Neuronal stem cell (in vitro differentiated cells): ENCODE results near the gene BBS7.

Experiments used
- DNase-seq: peaks from one replicate; pipeline ENCODE4 v3.0.0-alpha.2; 2013; ENCODE audit warnings: low spot score
- H2AFZ ChIP-seq: one replicate; pipeline ENCODE4 v1.6.1; 2013; ENCODE audit warnings: mild to moderate bottlenecking, low read length, inconsistent platforms
- H2AK5ac ChIP-seq: 2 replicates; pipeline ENCODE4 v1.6.1; 2013; ENCODE audit warnings: low read depth, mild to moderate bottlenecking, inconsistent platforms, low read length, moderate library complexity, mixed read lengths
- H2BK120ac ChIP-seq: 2 replicates; pipeline ENCODE4 v1.6.1; 2013; ENCODE audit warnings: low read depth, mild to moderate bottlenecking, inconsistent platforms, low read length, moderate library complexity, mixed read lengths
- H2BK12ac ChIP-seq: one replicate; pipeline ENCODE4 v1.6.1; 2013; ENCODE audit warnings: low read length, inconsistent platforms
- H2BK15ac ChIP-seq: 2 replicates; pipeline ENCODE4 v1.6.1; 2013; ENCODE audit warnings: mild to moderate bottlenecking, low read length, inconsistent platforms, mixed read lengths
- H2BK5ac ChIP-seq: one replicate; pipeline ENCODE4 v1.6.1; 2013; ENCODE audit warnings: inconsistent platforms, mild to moderate bottlenecking, low read length, moderate library complexity
- H3K14ac ChIP-seq: one replicate; pipeline ENCODE4 v1.6.1; 2013; ENCODE audit warnings: low read length, inconsistent platforms
- H3K18ac ChIP-seq: 2 replicates; pipeline ENCODE4 v1.6.1; 2013; ENCODE audit warnings: low read length, inconsistent platforms
- H3K23ac ChIP-seq: 2 replicates; pipeline ENCODE4 v1.6.1; 2013; ENCODE audit warnings: low read depth, mild to moderate bottlenecking, mixed read lengths, low read length, inconsistent platforms; ENCODE audit not compliant: poor library complexity
- H3K27ac ChIP-seq: replicated peaks from 3 replicates; pipeline ENCODE4 v1.5.1; 2013; ENCODE audit warnings: low read length, inconsistent platforms
- H3K27me3 ChIP-seq, 3 experiments: 2 replicates each; pipeline ENCODE4 v1.6.1; 2013; ENCODE audit warnings: low read length in 3 of 3, mild to moderate bottlenecking in 2 of 3, inconsistent platforms in 1 of 3, low read depth in 1 of 3, mixed read lengths in 1 of 3, moderate library complexity in 1 of 3; ENCODE audit not compliant: control insufficient read depth in 3 of 3, insufficient read depth in 3 of 3
- H3K36me3 ChIP-seq, 2 donors: replicated peaks in 1 of 2; 2 replicates each; pipeline ENCODE4 v1.6.1; 2013; ENCODE audit warnings: low read length in 2 of 2; ENCODE audit not compliant: control insufficient read depth in 2 of 2, insufficient read depth in 2 of 2
- H3K4ac ChIP-seq: 2 replicates; pipeline ENCODE4 v1.6.1; 2013; ENCODE audit warnings: inconsistent platforms, mild to moderate bottlenecking, low read length, moderate library complexity
- H3K4me1 ChIP-seq, 2 donors: 1 replicate in 1 of 2; 2 replicates in 1 of 2; pipeline ENCODE4 v1.6.1; 2013; ENCODE audit warnings: low read length in 2 of 2, low read depth in 1 of 2; ENCODE audit not compliant: control insufficient read depth in 2 of 2, insufficient read depth in 1 of 2
- H3K4me2 ChIP-seq: one replicate; pipeline ENCODE4 v1.6.1; 2013; ENCODE audit warnings: mild to moderate bottlenecking, low read length, inconsistent platforms; ENCODE audit not compliant: insufficient read depth, poor library complexity, severe bottlenecking
- H3K4me3 ChIP-seq, 2 donors: 2 replicates each; pipeline ENCODE4 v1.5.1; 2013; ENCODE audit warnings: low read length in 2 of 2, mild to moderate bottlenecking in 2 of 2, inconsistent platforms in 1 of 2, moderate library complexity in 1 of 2
- H3K79me1 ChIP-seq: one replicate; pipeline ENCODE4 v1.6.1; 2013; ENCODE audit warnings: low read depth, mild to moderate bottlenecking, inconsistent platforms, low read length, moderate library complexity
- H3K9ac ChIP-seq: one replicate; pipeline ENCODE4 v1.6.1; 2013; ENCODE audit warnings: mild to moderate bottlenecking, low read depth, low read length, inconsistent platforms; ENCODE audit not compliant: poor library complexity
- H3K9me3 ChIP-seq, 2 donors: replicated peaks in 1 of 2; 2 replicates each; pipeline versions ENCODE3 to v1.6.1; 2013; ENCODE audit warnings: low read length in 2 of 2, mild to moderate bottlenecking in 2 of 2, inconsistent platforms in 1 of 2, low read depth in 1 of 2, mixed read lengths in 1 of 2, moderate library complexity in 1 of 2; ENCODE audit not compliant: control insufficient read depth in 2 of 2, insufficient read depth in 1 of 2
- H4K8ac ChIP-seq: one replicate; pipeline ENCODE4 v1.6.1; 2013; ENCODE audit warnings: low read depth, mild to moderate bottlenecking, inconsistent platforms, low read length, moderate library complexity
- H4K91ac ChIP-seq: one replicate; pipeline ENCODE4 v1.6.1; 2013; ENCODE audit warnings: low read length, low read depth, mild to moderate bottlenecking, inconsistent platforms; ENCODE audit not compliant: poor library complexity
- WGBS, 2 donors: extraction: QIAGEN DNeasy Blood & Tissue Kit; methylation state at CpG; one replicate each; pipeline ENCODE4 v1.1.7; 2013; ENCODE audit warnings: missing lambda C conversion rate in 2 of 2, mixed read lengths in 1 of 2; ENCODE audit not compliant: insufficient read length in 2 of 2, insufficient replicate concordance in 1 of 2; ENCODE audit errors: extremely low coverage in 2 of 2; 5-methylcytosine and 5-hydroxymethylcytosine counted together

BBS7 gene

GRCh38 chr4:121860121-121860520, 10.2 kb downstream of the BBS7 start:
- no peak overlapping the region for H2BK12ac ChIP-seq
- no peak overlapping the region for H2AK5ac ChIP-seq
- peaks cover 0 to 73% of the 10 kb centered on the region in 2 donors for H3K36me3 ChIP-seq

GRCh38 chr4:121851354-121851753, 18.9 kb downstream of the BBS7 start:
- H3K23ac ChIP-seq = no peak overlapping the region
- no peak overlapping the region for H3K14ac ChIP-seq
- H3K36me3 ChIP-seq = peaks cover 2 to 64% of the 10 kb centered on the region in 2 donors
- no peak overlapping the region for H2AFZ ChIP-seq
- no peaks in the 10 kb centered on the region for H3K4me1 ChIP-seq
- H3K4me2 ChIP-seq = no peak overlapping the region
- H3K4me3 ChIP-seq = no peak overlapping the region
- no peak overlapping the region for H2BK15ac ChIP-seq
- no peak overlapping the region for H2BK5ac ChIP-seq
- no peak overlapping the region for H3K27ac ChIP-seq
- H2BK120ac ChIP-seq = no peak overlapping the region
- H3K9ac ChIP-seq = no peak overlapping the region
- no peak overlapping the region for H4K91ac ChIP-seq
- H3K27me3 ChIP-seq = no peaks in the 10 kb centered on the region
- no peak overlapping the region for H2AK5ac ChIP-seq
- H3K18ac ChIP-seq = no peak overlapping the region
- no peak overlapping the region for H3K4ac ChIP-seq
- no peak overlapping the region for H4K8ac ChIP-seq
- H3K9me3 ChIP-seq = no peaks in the 10 kb centered on the region
- H2BK12ac ChIP-seq = no peak overlapping the region
- no CpG with 5 or more reads among the region's 1 CpG for WGBS, 2 donors
- H3K79me1 ChIP-seq = no peaks in the 10 kb centered on the region
- DNase-seq = no peak

More at GRCh38 chr4:121860121-121860520, 10.2 kb downstream of the BBS7 start:
- H4K8ac ChIP-seq = no peak overlapping the region
- H3K4me1 ChIP-seq = peaks cover 0 to 2% of the 10 kb centered on the region in 2 donors
- H3K23ac ChIP-seq = no peak overlapping the region
- no peak overlapping the region for H2BK15ac ChIP-seq
- no peak overlapping the region for H3K9ac ChIP-seq
- H3K4me3 ChIP-seq = no peak overlapping the region
- no peak overlapping the region for H2BK5ac ChIP-seq
- H3K79me1 ChIP-seq = no peaks in the 10 kb centered on the region
- H3K18ac ChIP-seq = no peak overlapping the region
- H4K91ac ChIP-seq = no peak overlapping the region
- H3K14ac ChIP-seq = no peak overlapping the region
- H2AFZ ChIP-seq = no peak overlapping the region
- no peaks in the 10 kb centered on the region for H3K9me3 ChIP-seq
- H3K4me2 ChIP-seq = no peak overlapping the region
- H3K27ac ChIP-seq = no peak overlapping the region
- no peak overlapping the region for H2BK120ac ChIP-seq
- H3K4ac ChIP-seq = no peak overlapping the region
- H3K27me3 ChIP-seq = no peaks in the 10 kb centered on the region
- no peak for DNase-seq

DNA sequence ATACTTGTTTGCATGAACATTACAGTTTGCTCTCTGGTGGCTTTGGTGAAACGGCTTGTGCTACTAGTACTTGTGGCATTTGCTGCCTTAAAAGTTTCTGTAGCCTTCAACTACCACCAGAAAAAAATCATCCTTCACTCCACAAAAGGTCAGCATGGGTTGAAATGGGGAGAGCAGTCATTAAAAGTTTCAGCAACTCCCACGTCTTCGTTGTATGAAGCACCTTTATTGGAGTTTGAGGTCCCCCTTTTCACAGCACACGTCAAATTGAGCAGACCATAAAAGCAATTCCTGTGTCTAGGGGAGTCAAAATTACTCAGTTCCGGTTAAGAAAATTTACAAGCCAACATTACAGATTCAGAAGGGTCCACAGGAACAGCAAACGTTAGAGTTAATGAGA, 23.6 kb downstream of the BBS7 start:
- Histone ChIP-seq H3K36me3 (peaks cover 2 to 72% of the 10 kb centered on the region in 2 donors), H3K79me1 (no peaks in the 10 kb centered on the region), H3K14ac (no peak overlapping the region), H2BK15ac (no peak overlapping the region), H3K23ac (no peak overlapping the region), H2BK5ac (no peak overlapping the region), H3K27ac (no peak overlapping the region), H4K91ac (no peak overlapping the region), H3K4ac (no peak overlapping the region), H3K27me3 (no peaks in the 10 kb centered on the region), H2AK5ac (no peak overlapping the region), H3K18ac (no peak overlapping the region), H2BK120ac (no peak overlapping the region), H3K4me1 (no peaks in the 10 kb centered on the region), H3K4me2 (no peak overlapping the region), H3K9ac (no peak overlapping the region), H3K9me3 (no peaks in the 10 kb centered on the region), H2BK12ac (no peak overlapping the region), H4K8ac (no peak overlapping the region), H2AFZ (no peak overlapping the region), H3K4me3 (no peak overlapping the region)
- WGBS, 2 donors = no CpG with 5 or more reads among the region's 6 CpGs
- no peak for DNase-seq

- Histone ChIP-seq H2AFZ (no peak overlapping the region), H2BK120ac (no peak overlapping the region), H3K4me2 (no peak overlapping the region), H2BK15ac (no peak overlapping the region), H3K23ac (no peak overlapping the region), H3K4ac (no peak overlapping the region), H3K4me1 (no peaks in the 10 kb centered on the region), H3K79me1 (no peaks in the 10 kb centered on the region), H4K91ac (no peak overlapping the region), H4K8ac (no peak overlapping the region), H3K4me3 (no peak overlapping the region), H3K9me3 (no peaks in the 10 kb centered on the region), H3K9ac (no peak overlapping the region), H2AK5ac (no peak overlapping the region), H3K36me3 (peaks cover 2 to 79% of the 10 kb centered on the region in 2 donors), H2BK5ac (no peak overlapping the region), H3K18ac (no peak overlapping the region), H3K27me3 (no peaks in the 10 kb centered on the region), H2BK12ac (no peak overlapping the region), H3K27ac (no peak overlapping the region), H3K14ac (no peak overlapping the region)
- no peak for DNase-seq
- WGBS, 2 donors = no CpG with 5 or more reads among the region's 4 CpGs
These were observed 27.4 kb downstream of the BBS7 start for GRCh38 chr4:121842862-121843261.
